Mucosa of descending colon (tissue), 3 donors: ENCODE data around the gene CDKAL1. TPM values are rescaled to one million over a fixed set of nuclear protein-coding genes. Genes with fewer than 3 reads are reported as not detected.

Source experiments
- ATAC-seq: fragments of 200-7000 bp; cut with Tn5 transposase; one replicate; pipeline ENCODE4 v1.9.1; 2020; ENCODE audit warnings: mild to moderate bottlenecking, moderate library complexity
- DNase-seq, 3 donors: peaks; one replicate each; pipeline ENCODE4 v3.0.0-alpha.2; 2020
- H3K36me3 ChIP-seq: fragments of 200-600 bp; one replicate; pipeline ENCODE4 v1.8.0; 2021; ENCODE audit warnings: low read depth, mild to moderate bottlenecking
- H3K4me1 ChIP-seq: fragments of 200-600 bp; one replicate; pipeline ENCODE4 v1.8.0; 2021; ENCODE audit warnings: low read depth, mild to moderate bottlenecking
- H3K4me3 ChIP-seq: fragments of 200-600 bp; one replicate; pipeline ENCODE4 v1.8.0; 2021; ENCODE audit warnings: mild to moderate bottlenecking
- H3K9me3 ChIP-seq: fragments of 200-600 bp; one replicate; pipeline ENCODE4 v1.8.0; 2021; ENCODE audit warnings: mild to moderate bottlenecking
- CTCF ChIP-seq: fragments of 200-600 bp; IDR thresholded peaks from one replicate; pipeline ENCODE4 v1.8.0; 2022; ENCODE audit warnings: antibody characterized with exemption, mild to moderate bottlenecking
- intact Hi-C, 2 donors: fragments of 100-400 bp; cut with DNase I in 1 of 2; cut with micrococcal nuclease in 1 of 2; formaldehyde crosslinking; loops; one replicate each; pipeline versions ENCODE4 v1.11.0 to v1.11.1; 2022; cut with DNase I, micrococcal nuclease
- total RNA-seq, 3 donors: library from RNA; stranded (reverse); fragmentation: NEBNext Ultra II Directional in 2 of 3; extraction: Animal tissue kit (Norgen Biotek cat#: 25700) in 2 of 3; gene quantifications; one replicate each; pipeline versions ENCODE4 v1.2.1 to v1.2.4, GENCODE V29; 2021 to 2023
- donor health status: DM: no; HTN: no; CAD: no; lungs with moderate emphysema.
- donor health status: DM: no; HTN: no; CAD: no.
- donor health status: DM: no; HTN: yes; CAD: no.

CDKAL1 gene
- total RNA-seq, 3 donors from 2014 or later = 13.4 to 15.5 (median 15.3) TPM

- TF ChIP-seq CTCF = no peak
- no peak for ATAC-seq
- no peak for DNase-seq
- Histone ChIP-seq H3K4me1 (no peaks in the 10 kb centered on the region), H3K9me3 (no peaks in the 10 kb centered on the region), H3K36me3 (no peaks in the 10 kb centered on the region), H3K4me3 (no peak overlapping the region)
- intact Hi-C loops = no loop called here
These were observed 306.4 kb downstream of the CDKAL1 start for GRCh38 chr6:20840675-20841074.

- no peak for TF ChIP-seq CTCF
- intact Hi-C loops = no loop called here
- ATAC-seq = no peak
- Histone ChIP-seq H3K9me3 (no peaks in the 10 kb centered on the region), H3K36me3 (no peaks in the 10 kb centered on the region), H3K4me1 (no peaks in the 10 kb centered on the region), H3K4me3 (no peak overlapping the region)
- DNase-seq = no peak
These were observed 307.5 kb downstream of the CDKAL1 start for GRCh38 chr6:20841806-20842205.

- no peaks in the 10 kb centered on the region for H3K36me3 ChIP-seq
- no peak for ATAC-seq
- no peaks in the 10 kb centered on the region for H3K9me3 ChIP-seq
- no peak overlapping the region for H3K4me3 ChIP-seq
- TF ChIP-seq CTCF = no peak
- DNase-seq = no peak
- H3K4me1 ChIP-seq = no peaks in the 10 kb centered on the region
- intact Hi-C loops = no loop called here
These were observed 311.3 kb downstream of the CDKAL1 start for GRCh38 chr6:20845592-20845991.

- Histone ChIP-seq H3K9me3 (no peaks in the 10 kb centered on the region), H3K4me3 (no peak overlapping the region), H3K4me1 (no peaks in the 10 kb centered on the region), H3K36me3 (no peaks in the 10 kb centered on the region)
- DNase-seq = no peak
- TF ChIP-seq CTCF = no peak
- peak; percentile 37 for ATAC-seq
- intact Hi-C loops = no loop called here
These were observed 312.4 kb downstream of the CDKAL1 start for GRCh38 chr6:20846602-20847028.

- ATAC-seq = no peak
- H3K9me3 ChIP-seq = no peaks in the 10 kb centered on the region
- no peaks in the 10 kb centered on the region for H3K4me1 ChIP-seq
- DNase-seq = no peak
- no peak overlapping the region for H3K4me3 ChIP-seq
- TF ChIP-seq CTCF = no peak
- H3K36me3 ChIP-seq = no peaks in the 10 kb centered on the region
- intact Hi-C loops = no loop called here
These were observed 313.6 kb downstream of the CDKAL1 start for GRCh38 chr6:20847904-20848303.

GRCh38 chr6:20850686-20851416, 316.6 kb downstream of the CDKAL1 start:
- Histone ChIP-seq H3K9me3 (no peaks in the 10 kb centered on the region), H3K4me3 (no peak overlapping the region), H3K4me1 (no peaks in the 10 kb centered on the region), H3K36me3 (no peaks in the 10 kb centered on the region)
- DNase-seq = no peak
- intact Hi-C loops = no loop called here
- TF ChIP-seq CTCF = no peak
- no peak for ATAC-seq
